ENCODE data around the gene MBLAC1. TPM values are rescaled to one million over a fixed set of nuclear protein-coding genes. Genes with fewer than 3 reads are reported as not detected.

MBLAC1 gene
- total and polyA plus RNA-seq, 2 of the 4 experiments (the other 2 are of a cell fraction), result 0.72 to 1.4 TPM

GRCh38 chr7:100171087-100171681 lies 44.4 kb downstream of the MBLAC1 start:
- in situ Hi-C loops (cut with MboI; ENCODE audit: low sequenced_read_pairs), result no loop called here
- Histone ChIP-seq H3K18ac (ENCODE audit: low read depth, low read length) (no peak overlapping the region), H3K4ac (ENCODE audit: low read depth, low read length) (no peak overlapping the region), H3K36me3 (ENCODE audit: control insufficient read depth, insufficient read depth, low read length) (peaks cover 13% of the 10 kb centered on the region), H3K27me3 (ENCODE audit: control insufficient read depth, insufficient read depth, low read length) (no peaks in the 10 kb centered on the region), H2BK120ac (ENCODE audit: low read depth, low read length) (no peak overlapping the region), H2AK5ac (ENCODE audit: low read depth, low read length) (no peak overlapping the region), H3K79me1 (ENCODE audit: low read depth in 1 of 2, low read length in 2 of 2) (peaks cover 6 to 23% of the 10 kb centered on the region in 2 experiments), H2BK20ac (ENCODE audit: low read depth, low read length) (no peak overlapping the region), H4K91ac (ENCODE audit: insufficient read depth, low read depth, low read length) (no peak overlapping the region), H3K4me1 (ENCODE audit: control insufficient read depth, insufficient read depth, low read length) (peaks cover 8% of the 10 kb centered on the region), H3K9ac (ENCODE audit: low read depth, low read length) (no peak overlapping the region), H3K9me1 (ENCODE audit: insufficient read depth, low read length) (peaks cover 3% of the 10 kb centered on the region; the same call in 1 of the 2 replicates), H3K4me2 (ENCODE audit: low read depth, low read length) (no peak overlapping the region), H3K9me3 (ENCODE audit: control insufficient read depth, insufficient read depth, low read length) (no peaks in the 10 kb centered on the region), H2BK15ac (ENCODE audit: low read depth, low read length) (no peak overlapping the region), H3K14ac (replicated peaks; ENCODE audit: low read depth, low read length) (no peak overlapping the region), H4K8ac (ENCODE audit: low read depth in 2 of 2, low read length in 2 of 2) (no peak overlapping the region), H2BK5ac (ENCODE audit: low read depth, low read length, poor library complexity, severe bottlenecking) (no peak overlapping the region), H2AFZ (replicated peaks; ENCODE audit: low read length, poor library complexity) (no peak overlapping the region), H4K20me1 (ENCODE audit: insufficient read depth, low read length) (no peaks in the 10 kb centered on the region), H3K23ac (ENCODE audit: low read depth, low read length) (no peak overlapping the region), H4K5ac (ENCODE audit: low read depth, low read length) (no peak overlapping the region), H3K56ac (ENCODE audit: extremely low read depth, insufficient read depth, low read length) (no peak overlapping the region), H2AK9ac (replicated peaks; ENCODE audit: low read depth, low read length, poor library complexity) (no peak overlapping the region), H3K4me3 (ENCODE audit: insufficient read depth, low read depth, low read length) (no peak overlapping the region), H3K27ac (ENCODE audit: insufficient read depth, low read length) (no peak overlapping the region)
- no peak for DNase-seq
- POLR2A ChIA-PET (ENCODE audit: unreplicated experiment), result no interaction called here
- CTCF ChIA-PET, result no interaction called here
- no peak for TF ChIP-seq MXI1 (IDR thresholded peaks at IDR 0.05; ENCODE audit: borderline replicate concordance, low read depth, low read length)
- TF ChIP-seq CHD1 (IDR thresholded peaks at IDR 0.05; ENCODE audit: low read depth, low read length), result no peak
- TF ChIP-seq RFX5 (IDR thresholded peaks at IDR 0.05; ENCODE audit: low read depth, low read length), result no peak
- TF ChIP-seq CEBPB (IDR thresholded peaks at IDR 0.05; ENCODE audit: low read depth, low read length), result no peak
- no peak for TF ChIP-seq SMC3 (IDR thresholded peaks at IDR 0.05; ENCODE audit: low read depth, low read length)
- TF ChIP-seq MAZ (IDR thresholded peaks at IDR 0.05; ENCODE audit: borderline replicate concordance, low read depth, low read length), result no peak
- no peak for TF ChIP-seq FOS (IDR thresholded peaks at IDR 0.05; ENCODE audit: low read depth, low read length)
- TF ChIP-seq RCOR1 (IDR thresholded peaks at IDR 0.05; ENCODE audit: insufficient replicate concordance, low read length), result no peak
- no peak for TF ChIP-seq ELK1 (IDR thresholded peaks at IDR 0.05; ENCODE audit: borderline replicate concordance, low read depth, low read length)
- TF ChIP-seq RAD21 (IDR thresholded peaks at IDR 0.05; ENCODE audit: low read length), result no peak
- TF ChIP-seq USF2 (IDR thresholded peaks at IDR 0.05; ENCODE audit: low read depth, low read length), result no peak
- TF ChIP-seq BHLHE40 (IDR thresholded peaks at IDR 0.05; ENCODE audit: low read depth, low read length), result no peak
- TF ChIP-seq MAFK (IDR thresholded peaks at IDR 0.05; ENCODE audit: low read depth, low read length), result no peak
- no peak for TF ChIP-seq NFE2L2 (IDR thresholded peaks at IDR 0.05; ENCODE audit: low read depth, low read length)
- TF ChIP-seq POLR2A (IDR thresholded peaks at IDR 0.05; ENCODE audit: low read depth, low read length), result no peak
- TF ChIP-seq CTCF (conservative IDR thresholded peaks at IDR 0.05; ENCODE audit: low read depth, low read length), result no peak
- intact Hi-C loops (cut with micrococcal nuclease), result no loop called here
- dilution Hi-C loops (cut with HindIII; ENCODE audit: low sequenced_read_pairs, unreplicated experiment), result no loop called here
- ATAC-seq (ENCODE audit: low read depth), result no peak
- 40% methylated on average over 2 of the region's 61 CpGs; no CpG with 5 or more reads in 1 of the 2 experiments for WGBS, 2 experiments (ENCODE audit: extremely low coverage in 2 of 2, insufficient read length in 1 of 2)
- BruUV-seq (replicated peaks), result no TSS peak
